PC-3 (cell line): ENCODE results near the gene OR6Q1.

Source experiments
- CTCF ChIP-seq: fragments of 300-600 bp; sonication (generic); conservative IDR thresholded peaks from 2 replicates; pipeline ENCODE4 v1.5.1; 2017; ENCODE audit warnings: antibody characterized with exemption, low read depth, mild to moderate bottlenecking, low read length
- EZH2 ChIP-seq: fragments of 300-600 bp; sonication (generic); IDR thresholded peaks from one replicate; pipeline ENCODE4 v1.6.1; 2017; ENCODE audit warnings: antibody characterized with exemption, mild to moderate bottlenecking, low read length; ENCODE audit not compliant: unreplicated experiment

DNA sequence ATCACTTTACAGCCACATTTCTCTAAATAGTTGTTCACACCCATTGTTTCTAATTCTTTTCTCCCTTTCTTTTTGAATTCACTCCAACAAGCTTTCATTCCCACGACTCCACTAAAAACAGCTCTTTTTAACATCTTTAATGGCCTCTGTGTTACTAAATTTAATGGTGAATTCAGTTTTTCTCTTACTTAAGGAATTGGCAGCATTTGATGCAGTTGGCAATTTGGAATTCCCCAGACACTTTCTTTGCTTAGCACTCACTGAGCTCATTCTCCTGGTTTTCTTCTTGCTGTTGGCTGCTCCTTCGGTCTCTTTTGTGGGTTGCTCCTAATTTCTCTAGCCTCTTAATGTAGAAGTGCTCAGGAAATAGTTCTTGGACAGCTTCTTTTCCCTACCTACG lies 47.6 kb upstream of the OR6Q1 start:
- TF ChIP-seq CTCF, result no peak
- TF ChIP-seq EZH2, result no peak
